Activated naive CD4-positive, alpha-beta T cell treated with anti-CD3 and anti-CD28 coated beads, Interleukin-2, amount 10 ng/mL, durations not matched to agents 7 days and 5 days (primary cell): ENCODE data around the gene NCAPG2.
A peak's percentile ranks its signal among the peaks of the same experiment; 100 is the strongest.

Experiments
- CTCF ChIA-PET: fragments of 350-600 bp; sonication (Branson Sonifier 250); formaldehyde crosslinking; loops from one replicate; lab custom pipeline; 2021; ENCODE audit warnings: antibody characterized with exemption; lab: Charles Lee
- DNase-seq: peaks from one replicate; pipeline ENCODE4 v3.0.0-alpha.2; 2020
- H3K27ac Mint-ChIP-seq: one replicate; pipeline ENCODE4 v1.8.0; 2021; ENCODE audit warnings: mild to moderate bottlenecking, moderate library complexity, mixed read lengths
- H3K27me3 Mint-ChIP-seq: one replicate; pipeline ENCODE4 v1.8.0; 2021; ENCODE audit warnings: mild to moderate bottlenecking, mixed read lengths
- H3K36me3 Mint-ChIP-seq: one replicate; pipeline ENCODE4 v1.8.0; 2021; ENCODE audit warnings: mixed read lengths
- H3K4me1 Mint-ChIP-seq: one replicate; pipeline ENCODE4 v1.8.0; 2021; ENCODE audit warnings: mixed read lengths
- H3K4me3 Mint-ChIP-seq: one replicate; pipeline ENCODE4 v1.8.0; 2021; ENCODE audit warnings: mild to moderate bottlenecking, moderate library complexity, mixed read lengths
- H3K9me3 Mint-ChIP-seq: one replicate; pipeline ENCODE4 v1.8.0; 2021; ENCODE audit warnings: mixed read lengths

The NCAPG2 gene

GRCh38 chr7:158589653-158590052 is 115.0 kb downstream of the NCAPG2 start:
- H3K27ac Mint-ChIP-seq, result no peak overlapping the region
- no peak overlapping the region for H3K4me3 Mint-ChIP-seq
- H3K27me3 Mint-ChIP-seq, result peaks cover 46% of the 10 kb centered on the region
- CTCF ChIA-PET, result no interaction called here
- H3K4me1 Mint-ChIP-seq, result peaks cover 8% of the 10 kb centered on the region
- no peak for DNase-seq
- no peaks in the 10 kb centered on the region for H3K36me3 Mint-ChIP-seq
- peaks cover 4% of the 10 kb centered on the region for H3K9me3 Mint-ChIP-seq

GRCh38 chr7:158588878-158589442 is 115.6 kb downstream of the NCAPG2 start:
- Mint-ChIP-seq H3K4me1 (peaks cover 8% of the 10 kb centered on the region), H3K4me3 (peak overlapping the region; percentile 40), H3K9me3 (peaks cover 4% of the 10 kb centered on the region), H3K36me3 (no peaks in the 10 kb centered on the region), H3K27me3 (peaks cover 49% of the 10 kb centered on the region), H3K27ac (no peak overlapping the region)
- no peak for DNase-seq
- CTCF ChIA-PET, result no interaction called here

- H3K9me3 Mint-ChIP-seq, result peaks cover 4% of the 10 kb centered on the region
- H3K36me3 Mint-ChIP-seq, result no peaks in the 10 kb centered on the region
- peak overlapping the region; percentile 40 for H3K4me3 Mint-ChIP-seq
- peaks cover 8% of the 10 kb centered on the region for H3K4me1 Mint-ChIP-seq
- no peak overlapping the region for H3K27ac Mint-ChIP-seq
- peaks cover 55% of the 10 kb centered on the region for H3K27me3 Mint-ChIP-seq
- CTCF ChIA-PET, result no interaction called here
- DNase-seq, result no peak
Measured at GRCh38 chr7:158588085-158588877, 116.3 kb downstream of the NCAPG2 start.

GRCh38 chr7:158587162-158588084 is 117.2 kb downstream of the NCAPG2 start, which contains the start of gene PTPRN2:
TSS of gene PTPRN2 (minus strand) at chr7:158587823.
- CTCF ChIA-PET, result no interaction called here
- Mint-ChIP-seq H3K36me3 (no peaks in the 10 kb centered on the region), H3K4me1 (peaks cover 8% of the 10 kb centered on the region), H3K27ac (no peak within 1 kb of the TSS), H3K4me3 (peak within 1 kb of the TSS; percentile 40), H3K9me3 (no peaks in the 10 kb centered on the region), H3K27me3 (peaks cover 55% of the 10 kb centered on the region)
- peak; percentile 73 for DNase-seq

GRCh38 chr7:158586499-158587161 is 118.0 kb downstream of the NCAPG2 start:
- Mint-ChIP-seq H3K4me1 (peaks cover 15% of the 10 kb centered on the region), H3K9me3 (no peaks in the 10 kb centered on the region), H3K36me3 (no peaks in the 10 kb centered on the region), H3K27ac (no peak overlapping the region), H3K27me3 (peaks cover 55% of the 10 kb centered on the region), H3K4me3 (no peak overlapping the region)
- CTCF ChIA-PET, result no interaction called here
- no peak for DNase-seq

- Mint-ChIP-seq H3K27me3 (peaks cover 55% of the 10 kb centered on the region), H3K36me3 (no peaks in the 10 kb centered on the region), H3K4me1 (peaks cover 17% of the 10 kb centered on the region), H3K9me3 (no peaks in the 10 kb centered on the region), H3K27ac (peak overlapping the region; percentile 72), H3K4me3 (peak overlapping the region; percentile 57)
- no peak for DNase-seq
- CTCF ChIA-PET, result no interaction called here
Measured at GRCh38 chr7:158585721-158586498, 118.7 kb downstream of the NCAPG2 start.

- CTCF ChIA-PET, result no interaction called here
- Mint-ChIP-seq H3K36me3 (no peaks in the 10 kb centered on the region), H3K27me3 (peaks cover 41% of the 10 kb centered on the region), H3K9me3 (peaks cover 11% of the 10 kb centered on the region), H3K4me3 (no peak overlapping the region), H3K4me1 (peaks cover 17% of the 10 kb centered on the region), H3K27ac (no peak overlapping the region)
- DNase-seq, result no peak
Measured at GRCh38 chr7:158584407-158584806, 120.2 kb downstream of the NCAPG2 start.

GRCh38 chr7:158583810-158584209 is 120.8 kb downstream of the NCAPG2 start:
- CTCF ChIA-PET, result no interaction called here
- Mint-ChIP-seq H3K4me3 (no peak overlapping the region), H3K36me3 (no peaks in the 10 kb centered on the region), H3K9me3 (peaks cover 14% of the 10 kb centered on the region), H3K4me1 (peaks cover 16% of the 10 kb centered on the region), H3K27ac (no peak overlapping the region), H3K27me3 (peaks cover 35% of the 10 kb centered on the region)
- DNase-seq, result no peak

- Mint-ChIP-seq H3K36me3 (no peaks in the 10 kb centered on the region), H3K4me3 (no peak overlapping the region), H3K9me3 (peaks cover 14% of the 10 kb centered on the region), H3K27me3 (peaks cover 28% of the 10 kb centered on the region), H3K4me1 (peaks cover 13% of the 10 kb centered on the region), H3K27ac (no peak overlapping the region)
- no peak for DNase-seq
- CTCF ChIA-PET, result no interaction called here
Measured at GRCh38 chr7:158583143-158583542, 121.5 kb downstream of the NCAPG2 start.

- Mint-ChIP-seq H3K27me3 (peaks cover 26% of the 10 kb centered on the region), H3K36me3 (no peaks in the 10 kb centered on the region), H3K4me1 (peaks cover 13% of the 10 kb centered on the region), H3K9me3 (peaks cover 14% of the 10 kb centered on the region), H3K27ac (no peak overlapping the region), H3K4me3 (no peak overlapping the region)
- CTCF ChIA-PET, result no interaction called here
- no peak for DNase-seq
Measured at GRCh38 chr7:158582089-158582456, 122.5 kb downstream of the NCAPG2 start.

- H3K27ac Mint-ChIP-seq, result no peak overlapping the region
- H3K4me3 Mint-ChIP-seq, result no peak overlapping the region
- H3K36me3 Mint-ChIP-seq, result no peaks in the 10 kb centered on the region
- DNase-seq, result no peak
- peaks cover 13% of the 10 kb centered on the region for H3K4me1 Mint-ChIP-seq
- H3K27me3 Mint-ChIP-seq, result peaks cover 25% of the 10 kb centered on the region
- H3K9me3 Mint-ChIP-seq, result peaks cover 14% of the 10 kb centered on the region
- CTCF ChIA-PET, result no interaction called here
Measured at GRCh38 chr7:158581440-158582088, 123.0 kb downstream of the NCAPG2 start.
